Osteoblast (primary cell): Measurements from ENCODE around the gene TXNIP. TPM values are rescaled to one million over a fixed set of nuclear protein-coding genes. Genes with fewer than 3 reads are reported as not detected.

Experiments
- DNase-seq: peaks from one replicate; pipeline ENCODE4 v3.0.0; 2011; ENCODE audit warnings: low spot score, mixed read lengths; ENCODE audit not compliant: insufficient read length; ENCODE audit errors: missing footprints
- H2AFZ ChIP-seq: 2 replicates; pipeline ENCODE4 v1.6.0; 2011; ENCODE audit warnings: mild to moderate bottlenecking, low read length
- H3K27ac ChIP-seq: 2 replicates; pipeline ENCODE4 v1.5.1; 2011; ENCODE audit warnings: mild to moderate bottlenecking, low read depth, low read length, moderate library complexity
- H3K27me3 ChIP-seq: 2 replicates; pipeline ENCODE4 v1.6.0; 2012; ENCODE audit warnings: mild to moderate bottlenecking, control low read depth, inconsistent platforms, low read length, moderate library complexity; ENCODE audit not compliant: insufficient read depth
- H3K36me3 ChIP-seq: 2 replicates; pipeline ENCODE4 v1.5.1; 2011; ENCODE audit warnings: mild to moderate bottlenecking, low read length, control low read depth, moderate library complexity; ENCODE audit not compliant: insufficient read depth
- H3K4me1 ChIP-seq: 2 replicates; pipeline ENCODE4 v1.5.1; 2011; ENCODE audit warnings: mild to moderate bottlenecking, low read length, control low read depth, moderate library complexity; ENCODE audit not compliant: insufficient read depth
- H3K4me2 ChIP-seq: 2 replicates; pipeline ENCODE4 v1.6.0; 2011; ENCODE audit warnings: mild to moderate bottlenecking, low read length; ENCODE audit not compliant: insufficient read depth
- H3K4me3 ChIP-seq: fragments of 200-600 bp; sonication (generic); 3 replicates; pipeline ENCODE4 v1.5.1; 2012; ENCODE audit warnings: mild to moderate bottlenecking, low read length, inconsistent platforms; ENCODE audit not compliant: insufficient read depth
- H3K79me2 ChIP-seq: 2 replicates; pipeline ENCODE4 v1.6.0; 2012; ENCODE audit warnings: mild to moderate bottlenecking, low read length, control low read depth, inconsistent platforms; ENCODE audit not compliant: insufficient read depth
- H3K9me3 ChIP-seq: 2 replicates; pipeline ENCODE4 v1.5.1; 2011; ENCODE audit warnings: low read depth, low read length, control low read depth
- H4K20me1 ChIP-seq: 2 replicates; pipeline ENCODE4 v1.6.0; 2012; ENCODE audit warnings: mild to moderate bottlenecking, low read length, control low read depth; ENCODE audit not compliant: insufficient read depth
- CTCF ChIP-seq: IDR thresholded peaks from 2 replicates; pipeline ENCODE4 v1.5.1; 2011; ENCODE audit warnings: mild to moderate bottlenecking, low read depth, low read length, moderate library complexity; ENCODE audit errors: extremely low read depth
- total RNA-seq: library from RNA; depleted of rRNA; stranded (reverse); fragments of >200 nt; gene quantifications from 2 replicates; pipeline ENCODE4 v1.2.3, GENCODE V29; 2012

Gene TXNIP
- total RNA-seq, result 400 and 529 TPM in 2 replicates

- Histone ChIP-seq H4K20me1 (peaks cover 43% of the 10 kb centered on the region), H3K9me3 (no peaks in the 10 kb centered on the region), H3K27ac (peak within 1 kb of the TSS; percentile 47), H3K36me3 (peaks cover 38% of the 10 kb centered on the region), H3K79me2 (peaks cover 40% of the 10 kb centered on the region), H3K4me2 (peak within 1 kb of the TSS; percentile 92), H3K4me1 (peaks cover 29% of the 10 kb centered on the region), H2AFZ (peak within 1 kb of the TSS; percentile 84), H3K27me3 (no peaks in the 10 kb centered on the region), H3K4me3 (peak within 1 kb of the TSS; percentile 91)
- no peak for TF ChIP-seq CTCF
- peak; percentile 99 for DNase-seq
Measured at GRCh38 chr1:145996433-145997015, at the start of gene TXNIP. Gene TXNIP, minus strand, starts transcription at chr1:145996579. Its CDS starts 313 bp downstream, at chr1:145996266.

DNA sequence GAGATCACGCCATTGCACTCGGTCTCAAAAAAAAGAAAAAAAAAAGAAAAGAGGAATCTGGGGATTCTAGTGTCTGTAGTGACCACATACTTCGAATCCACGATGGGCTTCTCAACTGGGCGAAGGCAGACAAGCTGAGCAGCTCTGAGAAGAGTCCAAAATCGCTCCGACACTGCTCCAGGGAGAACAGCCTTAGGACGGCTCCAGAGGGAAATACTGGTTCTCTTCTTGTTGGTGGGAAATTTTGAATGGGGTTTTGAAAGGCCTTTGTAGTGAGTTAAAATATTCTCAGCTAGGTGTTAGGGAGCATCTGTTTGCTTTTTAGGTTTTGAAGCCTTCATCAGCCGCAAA, 43.4 kb upstream of the TXNIP start:
- Histone ChIP-seq H4K20me1 (no peaks in the 10 kb centered on the region), H3K4me3 (peak overlapping the region; percentile 84), H3K4me2 (peak overlapping the region; percentile 96), H3K9me3 (no peaks in the 10 kb centered on the region), H3K4me1 (peaks cover 11% of the 10 kb centered on the region), H3K36me3 (no peaks in the 10 kb centered on the region), H3K79me2 (no peaks in the 10 kb centered on the region), H2AFZ (peak overlapping the region; percentile 9), H3K27ac (no peak overlapping the region), H3K27me3 (no peaks in the 10 kb centered on the region)
- no peak for TF ChIP-seq CTCF
- peak; percentile 32 for DNase-seq

DNA sequence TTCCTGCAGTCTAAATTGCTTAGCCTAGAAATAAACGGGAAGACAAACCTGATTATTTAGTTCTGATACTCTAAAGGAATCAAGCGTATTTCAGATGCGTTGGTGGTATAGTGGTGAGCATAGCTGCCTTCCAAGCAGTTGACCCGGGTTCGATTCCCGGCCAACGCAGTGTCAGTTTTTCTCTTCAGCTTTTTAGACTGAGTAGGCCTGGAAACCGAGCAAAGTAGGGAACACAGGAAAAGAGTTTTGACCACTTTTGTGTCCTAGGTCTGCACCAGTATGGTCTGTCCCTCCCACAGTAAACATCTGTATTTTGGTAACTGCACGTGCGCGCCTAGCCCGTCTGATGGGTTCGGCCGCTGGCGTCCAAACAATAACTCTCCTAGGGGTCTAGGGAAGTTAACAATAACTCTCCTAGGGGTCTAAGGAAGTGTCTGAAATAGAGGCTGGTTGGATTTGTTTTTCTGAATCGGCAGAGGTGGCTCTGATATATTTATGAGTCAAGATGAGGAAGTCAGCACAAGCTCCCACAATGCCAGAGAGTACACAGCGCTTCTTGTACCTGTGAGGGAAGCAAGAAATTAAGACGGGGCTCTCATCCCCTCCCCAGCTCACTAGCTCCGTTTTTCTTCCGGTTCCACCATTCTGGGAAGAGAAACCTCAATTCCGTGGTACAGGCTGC, 40.7 kb upstream of the TXNIP start:
- TF ChIP-seq CTCF, result no peak
- peak overlapping the region; percentile 87 for H2AFZ ChIP-seq
- H3K36me3 ChIP-seq, result no peaks in the 10 kb centered on the region
- H3K4me1 ChIP-seq, result peaks cover 13% of the 10 kb centered on the region
- peak overlapping the region; percentile 84 for H3K4me3 ChIP-seq
- DNase-seq, result peak; percentile 72
- no peaks in the 10 kb centered on the region for H3K9me3 ChIP-seq
- H3K4me2 ChIP-seq, result peak overlapping the region; percentile 96
- H3K27ac ChIP-seq, result peak overlapping the region; percentile 94
- no peaks in the 10 kb centered on the region for H3K27me3 ChIP-seq
- no peaks in the 10 kb centered on the region for H3K79me2 ChIP-seq
- no peaks in the 10 kb centered on the region for H4K20me1 ChIP-seq

GRCh38 chr1:146036241-146036964, 40.0 kb upstream of the TXNIP start:
- Histone ChIP-seq H4K20me1 (no peaks in the 10 kb centered on the region), H3K27me3 (no peaks in the 10 kb centered on the region), H3K36me3 (no peaks in the 10 kb centered on the region), H3K27ac (peak overlapping the region; percentile 42), H2AFZ (peak overlapping the region; percentile 79), H3K79me2 (no peaks in the 10 kb centered on the region), H3K4me1 (peaks cover 13% of the 10 kb centered on the region), H3K9me3 (no peaks in the 10 kb centered on the region), H3K4me2 (peak overlapping the region; percentile 96), H3K4me3 (peak overlapping the region; percentile 75)
- DNase-seq, result peak; percentile 39
- TF ChIP-seq CTCF, result no peak
